H9 (cell line): ENCODE measurements around the gene AFAP1L2. TPM values are rescaled to one million over a fixed set of nuclear protein-coding genes. Genes with fewer than 3 reads are reported as not detected.

Experiments
- DNase-seq: peaks from one replicate; pipeline ENCODE4 v3.0.0-alpha.2; 2017
- H2AFZ ChIP-seq: one replicate; pipeline ENCODE4 v1.6.1; 2013; ENCODE audit warnings: mild to moderate bottlenecking, low read length, control low read depth, moderate library complexity
- H2AK5ac ChIP-seq: 2 replicates; pipeline ENCODE4 v1.6.1; 2013; ENCODE audit warnings: low read length, control low read depth, mixed read lengths; ENCODE audit not compliant: insufficient read length
- H2BK120ac ChIP-seq: one replicate; pipeline ENCODE4 v1.6.1; 2013; ENCODE audit warnings: low read depth, mild to moderate bottlenecking, low read length, control low read depth, inconsistent platforms; ENCODE audit not compliant: poor library complexity, severe bottlenecking
- H2BK12ac ChIP-seq: 2 replicates; pipeline ENCODE4 v1.6.1; 2013; ENCODE audit warnings: low read length, control low read depth, mixed read lengths, low read depth; ENCODE audit not compliant: insufficient read length
- H2BK15ac ChIP-seq: 2 replicates; pipeline ENCODE4 v1.6.1; 2013; ENCODE audit warnings: low read depth, low read length, control low read depth
- H2BK20ac ChIP-seq: one replicate; pipeline ENCODE4 v1.6.1; 2013; ENCODE audit warnings: low read depth, mild to moderate bottlenecking, low read length, control low read depth, inconsistent platforms; ENCODE audit not compliant: poor library complexity, severe bottlenecking
- H2BK5ac ChIP-seq: 2 replicates; pipeline ENCODE4 v1.6.1; 2013; ENCODE audit warnings: low read length, control low read depth, mixed read lengths; ENCODE audit not compliant: insufficient read length
- H3K14ac ChIP-seq: 2 replicates; pipeline ENCODE4 v1.6.1; 2013; ENCODE audit warnings: low read length, control low read depth; ENCODE audit not compliant: insufficient read depth
- H3K18ac ChIP-seq: 2 replicates; pipeline ENCODE4 v1.6.1; 2013; ENCODE audit warnings: low read depth, mild to moderate bottlenecking, mixed read lengths, low read length, control low read depth; ENCODE audit not compliant: insufficient read length
- H3K23ac ChIP-seq: 2 replicates; pipeline ENCODE4 v1.6.1; 2013; ENCODE audit warnings: low read length, control low read depth, mixed read lengths, low read depth; ENCODE audit not compliant: insufficient read length
- H3K23me2 ChIP-seq: 2 replicates; pipeline ENCODE4 v1.6.1; 2013; ENCODE audit warnings: low read depth, mild to moderate bottlenecking, mixed read lengths, low read length, control low read depth; ENCODE audit not compliant: insufficient read length, poor library complexity, severe bottlenecking
- H3K27ac ChIP-seq: 2 replicates; pipeline ENCODE4 v1.5.1; 2013; ENCODE audit warnings: low read length, control low read depth, mixed read lengths, low read depth; ENCODE audit not compliant: insufficient read length
- H3K27me3 ChIP-seq: 2 replicates; pipeline ENCODE4 v1.6.1; 2013; ENCODE audit warnings: low read length, control low read depth, inconsistent platforms; ENCODE audit not compliant: insufficient read depth
- H3K4ac ChIP-seq: 2 replicates; pipeline ENCODE4 v1.6.1; 2013; ENCODE audit warnings: low read depth, mild to moderate bottlenecking, control low read depth, inconsistent platforms, low read length, moderate library complexity
- H3K4me1 ChIP-seq: 2 replicates; pipeline ENCODE4 v1.6.1; 2013; ENCODE audit warnings: low read length, control low read depth, inconsistent platforms; ENCODE audit not compliant: insufficient read depth
- H3K4me2 ChIP-seq: 2 replicates; pipeline ENCODE4 v1.6.1; 2013; ENCODE audit warnings: low read length, control low read depth, mixed read lengths; ENCODE audit not compliant: insufficient read length, insufficient read depth
- H3K56ac ChIP-seq: 2 replicates; pipeline ENCODE4 v1.6.1; 2013; ENCODE audit warnings: low read depth, mild to moderate bottlenecking, mixed read lengths, low read length, control low read depth; ENCODE audit not compliant: insufficient read length
- H3K79me1 ChIP-seq: 2 replicates; pipeline ENCODE4 v1.6.1; 2013; ENCODE audit warnings: low read depth, mild to moderate bottlenecking, moderate library complexity, low read length, control low read depth, inconsistent platforms; ENCODE audit not compliant: insufficient read depth, poor library complexity, severe bottlenecking
- H3K79me2 ChIP-seq: 2 replicates; pipeline ENCODE4 v1.6.1; 2013; ENCODE audit warnings: low read length, control low read depth, inconsistent platforms; ENCODE audit not compliant: insufficient read depth
- H3K9ac ChIP-seq: 2 replicates; pipeline ENCODE4 v1.6.1; 2013; ENCODE audit warnings: low read length, control low read depth, mixed read lengths; ENCODE audit not compliant: insufficient read length; ENCODE audit errors: extremely low read depth
- H3K9me3 ChIP-seq: one replicate; pipeline ENCODE4 v1.6.1; 2013; ENCODE audit warnings: low read depth, low read length, inconsistent platforms; ENCODE audit not compliant: control insufficient read depth
- H3T11ph ChIP-seq: one replicate; pipeline ENCODE4 v1.6.1; 2013; ENCODE audit warnings: mild to moderate bottlenecking, low read length, control low read depth, inconsistent platforms
- H4K20me1 ChIP-seq: one replicate; pipeline ENCODE4 v1.6.1; 2013; ENCODE audit not compliant: control insufficient read depth, insufficient read length, insufficient read depth
- H4K5ac ChIP-seq: 2 replicates; pipeline ENCODE4 v1.6.1; 2013; ENCODE audit warnings: low read depth, mild to moderate bottlenecking, mixed read lengths, low read length, control low read depth; ENCODE audit not compliant: insufficient read length
- H4K8ac ChIP-seq: replicated peaks from 2 replicates; pipeline ENCODE4 v1.6.1; 2013; ENCODE audit warnings: low read length, control low read depth, mixed read lengths, low read depth; ENCODE audit not compliant: insufficient read length
- H4K91ac ChIP-seq: 2 replicates; pipeline ENCODE4 v1.6.1; 2013; ENCODE audit warnings: low read depth, mild to moderate bottlenecking, moderate library complexity, mixed read lengths, low read length, control low read depth; ENCODE audit not compliant: insufficient read length
- H3K27ac Mint-ChIP-seq, 3 experiments: 2 replicates in 2 of 3; 3 replicates in 1 of 3; pipeline ENCODE4 v1.8.0; 2020 to 2021; ENCODE audit warnings: mixed read lengths in 3 of 3, mild to moderate bottlenecking in 1 of 3, moderate library complexity in 1 of 3
- H3K27me3 Mint-ChIP-seq: 2 replicates; pipeline ENCODE4 v1.8.0; 2021; ENCODE audit warnings: low read depth, mild to moderate bottlenecking, moderate library complexity, mixed read lengths
- H3K36me3 Mint-ChIP-seq, 3 experiments: 2 replicates in 2 of 3; 3 replicates in 1 of 3; pipeline ENCODE4 v1.8.0; 2020 to 2021; ENCODE audit warnings: low read depth in 3 of 3, mixed read lengths in 3 of 3; ENCODE audit not compliant: insufficient read depth in 1 of 3
- H3K4me1 Mint-ChIP-seq, 2 experiments: 2 replicates each; pipeline ENCODE4 v1.8.0; 2020; ENCODE audit warnings: mixed read lengths in 2 of 2
- H3K4me3 Mint-ChIP-seq, 2 experiments: 2 replicates in 1 of 2; 3 replicates in 1 of 2; pipeline ENCODE4 v1.8.0; 2020 to 2021; ENCODE audit warnings: mild to moderate bottlenecking in 2 of 2, mixed read lengths in 2 of 2, moderate library complexity in 1 of 2
- H3K9me3 Mint-ChIP-seq, 2 experiments: 2 replicates in 1 of 2; 3 replicates in 1 of 2; pipeline ENCODE4 v1.8.0; 2020; ENCODE audit warnings: mild to moderate bottlenecking in 2 of 2, mixed read lengths in 2 of 2, moderate library complexity in 1 of 2
- WGBS: extraction: QIAGEN DNeasy Blood & Tissue Kit; methylation state at CpG from one replicate; pipeline ENCODE4 v1.1.7; 2013; ENCODE audit warnings: missing lambda C conversion rate, low lambda C conversion rate, mixed read lengths; ENCODE audit not compliant: insufficient read length; ENCODE audit errors: extremely low coverage; 5-methylcytosine and 5-hydroxymethylcytosine counted together
- total RNA-seq: library from RNA; stranded (reverse); gene quantifications from 2 replicates; pipeline ENCODE4 v1.2.1, GENCODE V29; 2021
- TF ChIP-seq, protein P1 (sequence below): fragments of 200-600 bp; sonication (generic); conservative IDR thresholded peaks from 3 replicates; pipeline ENCODE4 v1.8.0; 2021; ENCODE audit warnings: antibody characterized with exemption, mild to moderate bottlenecking

The AFAP1L2 gene
- total RNA-seq, 1 experiment from 2014 or later = 0.77 TPM

DNA sequence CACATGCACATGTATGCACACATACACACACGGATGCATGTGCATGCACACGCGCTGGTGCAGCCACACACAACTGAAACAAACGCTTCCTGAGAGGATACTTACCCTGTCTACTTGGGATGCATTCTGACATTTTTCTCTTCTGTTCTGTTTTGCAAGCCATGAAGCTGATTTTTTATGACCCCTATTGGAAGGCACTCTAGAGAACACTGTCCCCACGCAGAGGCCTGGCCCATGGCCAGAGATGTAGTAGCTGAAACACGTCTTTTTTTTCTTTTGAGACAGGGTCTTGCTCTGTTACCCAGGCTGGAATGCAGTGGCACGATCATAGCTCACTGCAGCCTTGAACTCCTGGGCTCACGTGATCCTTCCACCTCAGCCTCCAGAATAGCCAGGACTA is 117.4 kb downstream of the AFAP1L2 start:
- Histone ChIP-seq H2AFZ (no peak overlapping the region), H4K8ac (no peak overlapping the region), H3K4me2 (no peak overlapping the region), H2AK5ac (no peak overlapping the region), H3K4me1 (no peaks in the 10 kb centered on the region), H3K79me2 (no peaks in the 10 kb centered on the region), H3K9ac (no peak overlapping the region), H3K14ac (no peak overlapping the region), H3K56ac (no peak overlapping the region), H4K20me1 (no peaks in the 10 kb centered on the region), H2BK15ac (no peak overlapping the region), H3K79me1 (no peaks in the 10 kb centered on the region), H3K18ac (no peak overlapping the region), H2BK20ac (no peak overlapping the region), H4K91ac (no peak overlapping the region), H2BK120ac (no peak overlapping the region), H3K4ac (no peak overlapping the region), H3T11ph (no peak overlapping the region), H3K27me3 (no peaks in the 10 kb centered on the region), H2BK12ac (no peak overlapping the region), H3K27ac (no peak overlapping the region), H2BK5ac (no peak overlapping the region), H3K23me2 (no peaks in the 10 kb centered on the region), H4K5ac (no peak overlapping the region), H3K23ac (no peak overlapping the region), H3K9me3 (no peaks in the 10 kb centered on the region)
- TF ChIP-seq, protein P1, sequence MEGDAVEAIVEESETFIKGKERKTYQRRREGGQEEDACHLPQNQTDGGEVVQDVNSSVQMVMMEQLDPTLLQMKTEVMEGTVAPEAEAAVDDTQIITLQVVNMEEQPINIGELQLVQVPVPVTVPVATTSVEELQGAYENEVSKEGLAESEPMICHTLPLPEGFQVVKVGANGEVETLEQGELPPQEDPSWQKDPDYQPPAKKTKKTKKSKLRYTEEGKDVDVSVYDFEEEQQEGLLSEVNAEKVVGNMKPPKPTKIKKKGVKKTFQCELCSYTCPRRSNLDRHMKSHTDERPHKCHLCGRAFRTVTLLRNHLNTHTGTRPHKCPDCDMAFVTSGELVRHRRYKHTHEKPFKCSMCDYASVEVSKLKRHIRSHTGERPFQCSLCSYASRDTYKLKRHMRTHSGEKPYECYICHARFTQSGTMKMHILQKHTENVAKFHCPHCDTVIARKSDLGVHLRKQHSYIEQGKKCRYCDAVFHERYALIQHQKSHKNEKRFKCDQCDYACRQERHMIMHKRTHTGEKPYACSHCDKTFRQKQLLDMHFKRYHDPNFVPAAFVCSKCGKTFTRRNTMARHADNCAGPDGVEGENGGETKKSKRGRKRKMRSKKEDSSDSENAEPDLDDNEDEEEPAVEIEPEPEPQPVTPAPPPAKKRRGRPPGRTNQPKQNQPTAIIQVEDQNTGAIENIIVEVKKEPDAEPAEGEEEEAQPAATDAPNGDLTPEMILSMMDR = no peak
- no peak for DNase-seq
- no peaks in the 10 kb centered on the region for H3K36me3 Mint-ChIP-seq
- H3K27me3 Mint-ChIP-seq = peaks cover 2% of the 10 kb centered on the region; the same call in 1 of the 2 replicates
- no peaks in the 10 kb centered on the region for H3K4me1 Mint-ChIP-seq
- H3K27ac Mint-ChIP-seq = no peak overlapping the region
- WGBS = no CpG with 5 or more reads among the region's 8 CpGs
- no peak overlapping the region for H3K4me3 Mint-ChIP-seq
- H3K9me3 Mint-ChIP-seq = no peaks in the 10 kb centered on the region; a peak in 1 of 5 replicates
